Parathyroid adenoma (tissue), 2 donors: ENCODE results near the gene KIAA0319L.

Source experiments
- H2AFZ ChIP-seq: fragments of 300-600 bp; sonication (generic); one replicate; pipeline ENCODE4 v1.7.0; 2017; ENCODE audit warnings: antibody characterized with exemption, mild to moderate bottlenecking
- H3K27ac ChIP-seq: fragments of 300-600 bp; sonication (generic); one replicate; pipeline ENCODE4 v1.7.0; 2017
- H3K27me3 ChIP-seq: fragments of 300-600 bp; sonication (generic); one replicate; pipeline ENCODE4 v1.7.0; 2017; ENCODE audit warnings: low read length; ENCODE audit not compliant: control insufficient read depth, insufficient read depth
- H3K36me3 ChIP-seq: fragments of 300-600 bp; sonication (generic); one replicate; pipeline ENCODE4 v1.7.0; 2017; ENCODE audit warnings: low read length; ENCODE audit not compliant: control insufficient read depth, insufficient read depth
- H3K4me1 ChIP-seq: fragments of 300-600 bp; sonication (generic); one replicate; pipeline ENCODE4 v1.7.0; 2017; ENCODE audit warnings: control low read depth
- H3K4me2 ChIP-seq: fragments of 300-600 bp; sonication (generic); one replicate; pipeline ENCODE4 v1.7.0; 2017; ENCODE audit warnings: low read length
- H3K4me3 ChIP-seq: fragments of 300-600 bp; sonication (generic); one replicate; pipeline ENCODE4 v1.7.0; 2017; ENCODE audit warnings: low read depth, low read length
- H3K79me2 ChIP-seq: fragments of 300-600 bp; sonication (generic); one replicate; pipeline ENCODE4 v1.7.0; 2017; ENCODE audit warnings: control low read depth
- H3K9ac ChIP-seq: fragments of 300-600 bp; sonication (generic); one replicate; pipeline ENCODE4 v1.7.0; 2017; ENCODE audit warnings: mild to moderate bottlenecking
- H3K9me3 ChIP-seq: fragments of 300-600 bp; sonication (generic); one replicate; pipeline ENCODE4 v1.7.0; 2017; ENCODE audit warnings: low read length; ENCODE audit not compliant: control insufficient read depth
- CTCF ChIP-seq: fragments of 300-600 bp; sonication (generic); IDR thresholded peaks from one replicate; pipeline ENCODE4 v1.7.0; 2017; ENCODE audit warnings: antibody characterized with exemption, mild to moderate bottlenecking
- donor health status: primary hyperparathyroidism.

Gene KIAA0319L

GRCh38 chr1:35502242-35502641 is 55.0 kb downstream of the KIAA0319L start:
- no peak for TF ChIP-seq CTCF
- no peak overlapping the region for H3K4me3 ChIP-seq
- no peak overlapping the region for H3K27ac ChIP-seq

GRCh38 chr1:35500439-35500838 is 56.8 kb downstream of the KIAA0319L start:
- Histone ChIP-seq H3K4me1 (peaks cover 5% of the 10 kb centered on the region), H3K9ac (no peak overlapping the region), H3K9me3 (no peaks in the 10 kb centered on the region), H2AFZ (no peak overlapping the region), H3K79me2 (no peaks in the 10 kb centered on the region), H3K27ac (no peak overlapping the region), H3K4me2 (no peak overlapping the region), H3K27me3 (no peaks in the 10 kb centered on the region), H3K4me3 (no peak overlapping the region), H3K36me3 (no peaks in the 10 kb centered on the region)
- no peak for TF ChIP-seq CTCF

More at GRCh38 chr1:35502242-35502641, 55.0 kb downstream of the KIAA0319L start:
- Histone ChIP-seq H3K9ac (no peak overlapping the region), H3K4me2 (no peak overlapping the region), H3K79me2 (no peaks in the 10 kb centered on the region), H3K4me1 (peaks cover 17% of the 10 kb centered on the region), H2AFZ (no peak overlapping the region), H3K27me3 (no peaks in the 10 kb centered on the region), H3K36me3 (no peaks in the 10 kb centered on the region), H3K9me3 (no peaks in the 10 kb centered on the region)

GRCh38 chr1:35499652-35500176 is 57.5 kb downstream of the KIAA0319L start:
- TF ChIP-seq CTCF = no peak
- H3K79me2 ChIP-seq = no peaks in the 10 kb centered on the region
- H3K4me1 ChIP-seq = peaks cover 5% of the 10 kb centered on the region
- no peaks in the 10 kb centered on the region for H3K36me3 ChIP-seq
- no peak overlapping the region for H3K9ac ChIP-seq
- peak overlapping the region; percentile 12 for H3K4me2 ChIP-seq
- H2AFZ ChIP-seq = no peak overlapping the region
- no peaks in the 10 kb centered on the region for H3K9me3 ChIP-seq
- no peak overlapping the region for H3K27ac ChIP-seq
- H3K4me3 ChIP-seq = no peak overlapping the region
- no peaks in the 10 kb centered on the region for H3K27me3 ChIP-seq

- H3K9me3 ChIP-seq = no peaks in the 10 kb centered on the region
Measured at GRCh38 chr1:35499231-35499630, 58.0 kb downstream of the KIAA0319L start.

More at GRCh38 chr1:35499231-35499630, 58.0 kb downstream of the KIAA0319L start:
- no peaks in the 10 kb centered on the region for H3K27me3 ChIP-seq
- H3K9ac ChIP-seq = no peak overlapping the region
- no peak for TF ChIP-seq CTCF
- no peaks in the 10 kb centered on the region for H3K36me3 ChIP-seq
- H2AFZ ChIP-seq = no peak overlapping the region
- H3K4me3 ChIP-seq = no peak overlapping the region
- peak overlapping the region; percentile 12 for H3K4me2 ChIP-seq
- no peaks in the 10 kb centered on the region for H3K79me2 ChIP-seq
- H3K27ac ChIP-seq = no peak overlapping the region
- peaks cover 5% of the 10 kb centered on the region for H3K4me1 ChIP-seq
